Kidney glomerular epithelial cell (primary cell): ENCODE data around the gene RFX3.

ENCODE experiments used
- DNase-seq: peaks from one replicate; lab custom pipeline; 2025; lab: John Stamatoyannopoulos, UW

Gene RFX3

GRCh38 chr9:3525836-3526164 lies at the start of gene RFX3:
Gene RFX3 (minus strand): TSS chr9:3526001. CDS start chr9:3395588, 130,413 bp downstream.
- peak; percentile 86 for DNase-seq

- DNase-seq = no peak
Observed at GRCh38 chr9:3571500-3571899, 45.7 kb upstream of the RFX3 start.

- DNase-seq = no peak
Observed at GRCh38 chr9:3569529-3569928, 43.7 kb upstream of the RFX3 start.

- DNase-seq = no peak
Observed at GRCh38 chr9:3567988-3568387, 42.2 kb upstream of the RFX3 start.

GRCh38 chr9:3553076-3553765 lies 27.4 kb upstream of the RFX3 start:
- no peak for DNase-seq

GRCh38 chr9:3549225-3549624 lies 23.4 kb upstream of the RFX3 start:
- DNase-seq = no peak

- DNase-seq = no peak
Observed at GRCh38 chr9:3548648-3549047, 22.8 kb upstream of the RFX3 start.

GRCh38 chr9:3541206-3541605 lies 15.4 kb upstream of the RFX3 start:
- no peak for DNase-seq

GRCh38 chr9:3534614-3535404 lies 9.0 kb upstream of the RFX3 start:
- no peak for DNase-seq

- DNase-seq = no peak
Observed at GRCh38 chr9:3532158-3532557, 6.4 kb upstream of the RFX3 start.

GRCh38 chr9:3528451-3528850 lies 2.6 kb upstream of the RFX3 start:
- DNase-seq = no peak

GRCh38 chr9:3526997-3527940 lies 1.5 kb upstream of the RFX3 start:
- DNase-seq = no peak

- peak; percentile 83 for DNase-seq
Observed at GRCh38 chr9:3526165-3526996, 580 bp upstream of the RFX3 start.

- no peak for DNase-seq
Observed at GRCh38 chr9:3525096-3525835, 535 bp downstream of the RFX3 start.

GRCh38 chr9:3521966-3522365 lies 3.8 kb downstream of the RFX3 start:
- DNase-seq = no peak

GRCh38 chr9:3520564-3520963 lies 5.2 kb downstream of the RFX3 start:
- DNase-seq = no peak

GRCh38 chr9:3517377-3518048 lies 8.3 kb downstream of the RFX3 start:
- no peak for DNase-seq

GRCh38 chr9:3516667-3517330 lies 9.0 kb downstream of the RFX3 start:
- no peak for DNase-seq

GRCh38 chr9:3515405-3515804 lies 10.4 kb downstream of the RFX3 start:
- no peak for DNase-seq

- DNase-seq = no peak
Observed at GRCh38 chr9:3514786-3515185, 11.0 kb downstream of the RFX3 start.
